ENCODE measurements around the gene DDX17. TPM values are rescaled to one million over a fixed set of nuclear protein-coding genes. Genes with fewer than 3 reads are reported as not detected.

The DDX17 gene
- total and polyA plus RNA-seq, 9 of the 15 experiments (the other 6 are each of a cell fraction or from before 2014, with no cell fraction given) = 17.6 to 421 (median 189) TPM

- TF ChIP-seq NFIX (CRISPR knock-in tag; IDR thresholded peaks at IDR 0.05; ENCODE audit: low read depth) (no peak), TCF7 (IDR thresholded peaks at IDR 0.05; ENCODE audit: borderline replicate concordance) (no peak), SMARCA4 (IDR thresholded peaks at IDR 0.05) (no peak), LEF1 (IDR thresholded peaks at IDR 0.05) (no peak; the same call in 1 of the 2 replicates), PCBP1 (IDR thresholded peaks at IDR 0.05; ENCODE audit: low read depth, low read length, poor library complexity, severe bottlenecking) (no peak), ZEB2 (IDR thresholded peaks at IDR 0.05) (no peak), YY1 (IDR thresholded peaks at IDR 0.05; ENCODE audit: borderline replicate concordance in 1 of 3, control insufficient read depth in 1 of 3, extremely low read depth in 1 of 3, insufficient read depth in 3 of 3, insufficient read length in 1 of 3, insufficient replicate concordance in 2 of 3, low read depth in 1 of 3, low read length in 2 of 3) (peak; percentile 86 to 98 (median 95)), ZNF707 (CRISPR knock-in tag; conservative IDR thresholded peaks at IDR 0.05) (no peak), MCM2 (IDR thresholded peaks at IDR 0.05; ENCODE audit: low read depth) (no peak), EP300 (IDR thresholded peaks at IDR 0.05; ENCODE audit: low read length) (no peak), ZNF583 (CRISPR knock-in tag; IDR thresholded peaks at IDR 0.05) (peak; percentile 76; the same call in 1 of the 2 replicates), CAMTA2 (CRISPR knock-in tag; conservative IDR thresholded peaks at IDR 0.05) (no peak), NEUROD1 (IDR thresholded peaks at IDR 0.05; ENCODE audit: borderline replicate concordance, low read depth, low read length, partially characterized antibody) (no peak), POLR2G (IDR thresholded peaks at IDR 0.05; ENCODE audit: low read depth, low read length) (peak; percentile 87), ETV1 (tag; conservative IDR thresholded peaks at IDR 0.05; ENCODE audit: low read depth) (no peak; the same call in 1 of the 2 replicates), BCOR (IDR thresholded peaks at IDR 0.05) (no peak), HNRNPL (IDR thresholded peaks at IDR 0.05; ENCODE audit: low read depth, low read length) (peak; percentile 99), ZNF551 (CRISPR knock-in tag; IDR thresholded peaks at IDR 0.05) (no peak), ILF3 (IDR thresholded peaks at IDR 0.05; ENCODE audit: borderline replicate concordance) (no peak), POLR3G (IDR thresholded peaks at IDR 0.05; ENCODE audit: extremely low read depth, insufficient read length, insufficient replicate concordance) (no peak), ZNF24 (IDR thresholded peaks at IDR 0.05) (peak; percentile 100), MCM3 (IDR thresholded peaks at IDR 0.05) (no peak), PHB (CRISPR knock-in tag; IDR thresholded peaks at IDR 0.05) (no peak), SNIP1 (IDR thresholded peaks at IDR 0.05; ENCODE audit: low read depth) (no peak), MXI1 (IDR thresholded peaks at IDR 0.05; ENCODE audit: low read depth, low read length) (no peak), NRF1 (conservative IDR thresholded peaks at IDR 0.05 in 1 of 2, IDR thresholded peaks at IDR 0.05 in 1 of 2) (peak; percentile 66 to 76), ESRRB (CRISPR knock-in tag; IDR thresholded peaks at IDR 0.05; ENCODE audit: borderline replicate concordance) (no peak), GTF2A2 (tag; IDR thresholded peaks at IDR 0.05) (no peak)
- TF ChIP-seq, protein P1, sequence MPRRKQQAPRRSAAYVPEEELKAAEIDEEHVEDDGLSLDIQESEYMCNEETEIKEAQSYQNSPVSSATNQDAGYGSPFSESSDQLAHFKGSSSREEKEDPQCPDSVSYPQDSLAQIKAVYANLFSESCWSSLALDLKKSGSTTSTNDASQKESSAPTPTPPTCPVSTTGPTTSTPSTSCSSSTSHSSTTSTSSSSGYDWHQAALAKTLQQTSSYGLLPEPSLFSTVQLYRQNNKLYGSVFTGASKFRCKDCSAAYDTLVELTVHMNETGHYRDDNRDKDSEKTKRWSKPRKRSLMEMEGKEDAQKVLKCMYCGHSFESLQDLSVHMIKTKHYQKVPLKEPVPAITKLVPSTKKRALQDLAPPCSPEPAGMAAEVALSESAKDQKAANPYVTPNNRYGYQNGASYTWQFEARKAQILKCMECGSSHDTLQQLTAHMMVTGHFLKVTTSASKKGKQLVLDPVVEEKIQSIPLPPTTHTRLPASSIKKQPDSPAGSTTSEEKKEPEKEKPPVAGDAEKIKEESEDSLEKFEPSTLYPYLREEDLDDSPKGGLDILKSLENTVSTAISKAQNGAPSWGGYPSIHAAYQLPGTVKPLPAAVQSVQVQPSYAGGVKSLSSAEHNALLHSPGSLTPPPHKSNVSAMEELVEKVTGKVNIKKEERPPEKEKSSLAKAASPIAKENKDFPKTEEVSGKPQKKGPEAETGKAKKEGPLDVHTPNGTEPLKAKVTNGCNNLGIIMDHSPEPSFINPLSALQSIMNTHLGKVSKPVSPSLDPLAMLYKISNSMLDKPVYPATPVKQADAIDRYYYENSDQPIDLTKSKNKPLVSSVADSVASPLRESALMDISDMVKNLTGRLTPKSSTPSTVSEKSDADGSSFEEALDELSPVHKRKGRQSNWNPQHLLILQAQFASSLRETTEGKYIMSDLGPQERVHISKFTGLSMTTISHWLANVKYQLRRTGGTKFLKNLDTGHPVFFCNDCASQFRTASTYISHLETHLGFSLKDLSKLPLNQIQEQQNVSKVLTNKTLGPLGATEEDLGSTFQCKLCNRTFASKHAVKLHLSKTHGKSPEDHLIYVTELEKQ (CRISPR knock-in tag; IDR thresholded peaks at IDR 0.05) = no peak
Measured at GRCh38 chr22:38506118-38506962, at the start of gene DDX17 (continued).
